Esophagus mucosa (tissue), 1 donor: Measurements from ENCODE around the gene PRR23E. TPM values are rescaled to one million over a fixed set of nuclear protein-coding genes. Genes with fewer than 3 reads are reported as not detected.
A peak's percentile ranks its signal among the peaks of the same experiment; 100 is the strongest.

Source experiments
- ATAC-seq: fragments of 200-7000 bp; cut with Tn5 transposase; one replicate; pipeline ENCODE4 v1.9.1; 2020
- total RNA-seq: library from RNA; stranded (reverse); gene quantifications from one replicate; pipeline ENCODE4 v1.2.4, GENCODE V29; 2023
- donor health status: DM: yes; HTN: yes; CAD: no.

The PRR23E gene
- total RNA-seq, 1 donor from 2014 or later, result not detected

GRCh38 chr3:127165036-127165435 is 27.9 kb upstream of the PRR23E start:
- no peak for ATAC-seq

- ATAC-seq, result no peak
Measured at GRCh38 chr3:127165694-127166485, 27.0 kb upstream of the PRR23E start.

GRCh38 chr3:127166501-127167065 is 26.3 kb upstream of the PRR23E start:
- ATAC-seq, result no peak

GRCh38 chr3:127167315-127168043 is 25.5 kb upstream of the PRR23E start:
- peak; percentile 82 for ATAC-seq

GRCh38 chr3:127168271-127168670 is 24.7 kb upstream of the PRR23E start:
- no peak for ATAC-seq

- ATAC-seq, result no peak
Measured at GRCh38 chr3:127170814-127171213, 22.1 kb upstream of the PRR23E start.

- no peak for ATAC-seq
Measured at GRCh38 chr3:127171320-127171719, 21.6 kb upstream of the PRR23E start.

- no peak for ATAC-seq
Measured at GRCh38 chr3:127171721-127172120, 21.2 kb upstream of the PRR23E start.

- no peak for ATAC-seq
Measured at GRCh38 chr3:127172211-127172610, 20.7 kb upstream of the PRR23E start.

GRCh38 chr3:127172781-127173515 is 20.0 kb upstream of the PRR23E start:
- ATAC-seq, result no peak

- no peak for ATAC-seq
Measured at GRCh38 chr3:127173516-127174166, 19.3 kb upstream of the PRR23E start.

- ATAC-seq, result no peak
Measured at GRCh38 chr3:127174284-127174683, 18.6 kb upstream of the PRR23E start.

- ATAC-seq, result no peak
Measured at GRCh38 chr3:127174715-127175140, 18.2 kb upstream of the PRR23E start.

GRCh38 chr3:127175272-127175671 is 17.7 kb upstream of the PRR23E start:
- peak; percentile 53 for ATAC-seq

GRCh38 chr3:127177226-127177625 is 15.7 kb upstream of the PRR23E start:
- peak; percentile 28 for ATAC-seq

GRCh38 chr3:127180859-127181258 is 12.1 kb upstream of the PRR23E start:
- ATAC-seq, result no peak

GRCh38 chr3:127182431-127182830 is 10.5 kb upstream of the PRR23E start:
- ATAC-seq, result peak; percentile 11

GRCh38 chr3:127182848-127183714 is 9.8 kb upstream of the PRR23E start:
- no peak for ATAC-seq

- no peak for ATAC-seq
Measured at GRCh38 chr3:127183931-127184869, 8.7 kb upstream of the PRR23E start.

- ATAC-seq, result no peak
Measured at GRCh38 chr3:127184870-127185216, 8.1 kb upstream of the PRR23E start.
